Esophagus muscularis mucosa (tissue), 4 donors: Measurements from ENCODE around the gene ANKRD65. TPM values are rescaled to one million over a fixed set of nuclear protein-coding genes. Genes with fewer than 3 reads are reported as not detected.
A peak's percentile ranks its signal among the peaks of the same experiment; 100 is the strongest.
"Not testable (repeated sequence)": the region's sequence is repeated elsewhere in the genome, so short reads cannot be mapped to it uniquely, and the experiment has no call there.

Experiments used
- DNase-seq: peaks from one replicate; pipeline ENCODE4 v3.0.0-alpha.2; 2017; ENCODE audit errors: extremely low spot score
- H3K27ac ChIP-seq, 4 donors: fragments of 200-600 bp; sonication (generic); replicated peaks in 1 of 4; 1 replicate in 3 of 4; 2 replicates in 1 of 4; pipeline ENCODE4 v1.5.1; 2016 to 2019; ENCODE audit warnings: mild to moderate bottlenecking in 1 of 4
- H3K27me3 ChIP-seq, 4 donors: fragments of 200-600 bp; sonication (generic); one replicate each; pipeline versions ENCODE4 v1.5.1 to v1.6.0; 2016 to 2019
- H3K36me3 ChIP-seq, 4 donors: fragments of 200-600 bp; sonication (generic); one replicate each; pipeline ENCODE4 v1.5.1; 2016 to 2019
- H3K4me1 ChIP-seq, 4 donors: fragments of 200-600 bp; sonication (generic); one replicate each; pipeline ENCODE4 v1.5.1; 2016 to 2019
- H3K4me3 ChIP-seq, 4 donors: fragments of 200-600 bp; sonication (generic); 1 replicate in 2 of 4; 2 replicates in 2 of 4; pipeline ENCODE4 v1.5.1; 2016 to 2019; ENCODE audit warnings: mild to moderate bottlenecking in 4 of 4, moderate library complexity in 1 of 4
- H3K9me3 ChIP-seq, 4 donors: fragments of 200-600 bp; sonication (generic); 1 replicate in 3 of 4; 2 replicates in 1 of 4; pipeline ENCODE4 v1.5.1; 2016 to 2019
- EP300 ChIP-seq: sonication (generic); formaldehyde crosslinking; IDR thresholded peaks from one replicate; pipeline ENCODE4 v1.6.1; 2017; ENCODE audit warnings: antibody characterized with exemption
- POLR2A ChIP-seq: fragments of 450-650 bp; IDR thresholded peaks from one replicate; pipeline ENCODE4 v1.6.1; 2017; ENCODE audit warnings: antibody characterized with exemption, moderate library complexity, mild to moderate bottlenecking, low read depth
- POLR2AphosphoS5 ChIP-seq, 2 donors: sonication (generic); formaldehyde crosslinking; IDR thresholded peaks; one replicate each; pipeline ENCODE4 v1.6.1; 2017; ENCODE audit warnings: antibody characterized with exemption in 2 of 2
- WGBS: methylation state at CpG from one replicate; pipeline ENCODE4 v1.1.5; 2018; 5-methylcytosine and 5-hydroxymethylcytosine counted together
- intact Hi-C: fragments of 100-400 bp; cut with DNase I; formaldehyde crosslinking; loops from one replicate; pipeline ENCODE4 v1.15.1; 2023
- total RNA-seq, 4 donors: library from RNA; depleted of rRNA; stranded (reverse); fragments of >200 nt; gene quantifications; one replicate each; pipeline versions ENCODE4 v1.1.0 to v1.2.1, GENCODE V29; 2016
- TF ChIP-seq, protein P1 (sequence below), 3 experiments: fragments of 200-600 bp in 2 of 3; fragments of 450-650 bp in 1 of 3; sonication (generic) in 2 of 3; IDR thresholded peaks; one replicate each; pipeline ENCODE4 v1.5.1; 2017 to 2019; ENCODE audit warnings: antibody characterized with exemption in 3 of 3, mild to moderate bottlenecking in 2 of 3, moderate library complexity in 1 of 3

The ANKRD65 gene
- total RNA-seq, 4 donors from 2014 or later, result 8.1 to 19.2 (median 9.8) TPM

DNA sequence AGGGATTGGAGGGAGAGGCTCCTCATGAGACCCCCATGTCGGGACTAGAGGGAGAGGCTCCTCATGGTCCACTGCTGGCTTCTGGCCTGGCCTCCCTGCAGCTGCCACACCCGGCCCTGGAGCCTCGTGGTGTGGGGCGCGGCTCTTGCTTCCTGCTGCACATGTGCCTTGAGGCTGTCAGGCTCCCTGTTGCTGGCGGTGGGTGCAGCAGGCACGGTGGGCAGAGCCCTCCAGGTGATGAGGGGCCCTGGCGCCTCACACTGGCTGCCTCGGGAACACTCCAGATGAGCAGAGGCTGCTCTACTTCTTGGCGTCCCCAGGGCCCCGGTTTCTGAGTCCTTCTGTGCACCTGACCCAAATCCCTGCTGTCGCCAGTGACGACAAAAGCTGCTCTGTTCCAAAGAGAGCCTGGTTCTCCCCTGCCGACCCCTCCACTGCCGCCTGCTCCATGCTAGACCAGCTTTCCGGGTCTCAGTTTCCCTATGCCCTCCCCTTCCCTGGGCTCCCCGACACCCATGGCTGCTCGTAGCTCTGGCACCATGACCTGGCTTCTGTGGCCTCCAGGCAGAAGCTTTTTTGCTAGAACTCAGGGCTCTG lies 40.7 kb upstream of the ANKRD65 start:
- H3K27me3 ChIP-seq, result peaks cover 0 to 4% (median 0%) of the 10 kb centered on the region in 4 donors
- H3K27ac ChIP-seq, result no peak overlapping the region
- WGBS, result 80% methylated on average over 8 of the region's 18 CpGs
- no peak for DNase-seq
- intact Hi-C loops, result no loop called here
- peaks cover 0 to 4% (median 0%) of the 10 kb centered on the region in 4 donors for H3K4me1 ChIP-seq
- H3K9me3 ChIP-seq, result no peaks in the 10 kb centered on the region
- peak overlapping the region in 2 of 4 donors; percentile 19 to 31 for H3K4me3 ChIP-seq
- TF ChIP-seq EP300, result no peak
- TF ChIP-seq, protein P1, sequence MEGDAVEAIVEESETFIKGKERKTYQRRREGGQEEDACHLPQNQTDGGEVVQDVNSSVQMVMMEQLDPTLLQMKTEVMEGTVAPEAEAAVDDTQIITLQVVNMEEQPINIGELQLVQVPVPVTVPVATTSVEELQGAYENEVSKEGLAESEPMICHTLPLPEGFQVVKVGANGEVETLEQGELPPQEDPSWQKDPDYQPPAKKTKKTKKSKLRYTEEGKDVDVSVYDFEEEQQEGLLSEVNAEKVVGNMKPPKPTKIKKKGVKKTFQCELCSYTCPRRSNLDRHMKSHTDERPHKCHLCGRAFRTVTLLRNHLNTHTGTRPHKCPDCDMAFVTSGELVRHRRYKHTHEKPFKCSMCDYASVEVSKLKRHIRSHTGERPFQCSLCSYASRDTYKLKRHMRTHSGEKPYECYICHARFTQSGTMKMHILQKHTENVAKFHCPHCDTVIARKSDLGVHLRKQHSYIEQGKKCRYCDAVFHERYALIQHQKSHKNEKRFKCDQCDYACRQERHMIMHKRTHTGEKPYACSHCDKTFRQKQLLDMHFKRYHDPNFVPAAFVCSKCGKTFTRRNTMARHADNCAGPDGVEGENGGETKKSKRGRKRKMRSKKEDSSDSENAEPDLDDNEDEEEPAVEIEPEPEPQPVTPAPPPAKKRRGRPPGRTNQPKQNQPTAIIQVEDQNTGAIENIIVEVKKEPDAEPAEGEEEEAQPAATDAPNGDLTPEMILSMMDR (IDR thresholded peaks at IDR 0.05), result no peak
- no peak for TF ChIP-seq POLR2AphosphoS5 (IDR thresholded peaks at IDR 0.05)
- no peak for TF ChIP-seq POLR2A
- H3K36me3 ChIP-seq, result no peaks in the 10 kb centered on the region

DNA sequence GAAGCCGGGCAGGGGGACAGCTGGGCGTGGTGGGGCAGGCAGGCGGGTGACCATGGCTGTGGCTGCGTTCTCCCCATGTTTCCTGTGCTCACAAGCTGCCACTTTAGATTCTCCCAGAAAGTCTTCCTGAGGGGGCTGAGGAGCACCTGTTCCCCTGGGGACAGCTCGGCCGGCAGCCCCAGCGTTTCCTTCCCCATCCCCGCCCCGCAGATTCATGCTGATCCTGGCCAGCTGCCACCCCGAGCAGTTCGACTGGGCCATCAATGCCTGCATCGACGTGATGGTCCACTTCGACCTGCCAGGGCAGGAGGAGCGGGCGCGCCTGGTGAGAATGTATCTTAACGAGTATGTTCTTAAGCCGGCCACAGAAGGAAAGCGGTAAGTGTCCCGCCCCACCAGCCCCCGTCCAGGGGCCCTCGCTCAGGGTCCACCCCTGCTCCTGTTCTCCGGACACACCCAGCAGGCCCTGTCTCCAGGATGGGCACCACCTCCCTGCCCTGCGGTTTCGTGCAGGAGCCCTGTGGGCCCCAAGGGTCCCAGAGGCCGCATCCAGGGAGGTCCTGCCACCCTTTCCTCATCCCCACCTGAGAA lies 39.6 kb upstream of the ANKRD65 start:
- Histone ChIP-seq H3K27ac (no peak overlapping the region), H3K4me1 (peaks cover 0 to 4% (median 0%) of the 10 kb centered on the region in 4 donors), H3K36me3 (no peaks in the 10 kb centered on the region), H3K27me3 (peaks cover 0 to 4% (median 0%) of the 10 kb centered on the region in 4 donors), H3K9me3 (no peaks in the 10 kb centered on the region), H3K4me3 (no peak overlapping the region)
- intact Hi-C loops, result no loop called here
- TF ChIP-seq POLR2A (no peak), EP300 (no peak), POLR2AphosphoS5 (IDR thresholded peaks at IDR 0.05) (no peak)
- TF ChIP-seq, protein P1 (IDR thresholded peaks at IDR 0.05), result no peak
- WGBS, result 81% methylated on average over 13 of the region's 27 CpGs
- DNase-seq, result no peak

DNA sequence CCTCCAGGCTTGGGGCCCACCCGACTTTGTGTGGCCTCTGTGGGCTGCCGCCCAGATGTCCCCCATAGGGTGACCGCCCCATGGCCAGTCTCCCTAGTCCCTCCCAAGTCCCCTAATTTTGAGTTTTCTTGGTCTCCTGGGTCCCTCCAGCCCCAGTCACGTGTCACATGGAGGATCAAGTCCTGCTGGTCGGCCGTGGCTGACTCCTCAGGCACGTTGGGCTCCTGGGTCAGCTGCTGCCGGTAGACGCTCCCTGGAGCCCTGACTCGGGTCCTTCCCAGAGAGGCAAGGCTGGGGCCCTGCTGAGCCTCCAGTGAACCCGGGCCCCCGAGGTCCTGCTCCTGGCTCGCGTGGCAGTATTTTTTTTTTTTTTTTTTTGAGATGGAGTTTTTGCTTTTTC lies 38.6 kb upstream of the ANKRD65 start:
- H3K4me1 ChIP-seq, H3K27ac ChIP-seq, H3K9me3 ChIP-seq, DNase-seq, H3K36me3 ChIP-seq, H3K27me3 ChIP-seq, H3K4me3 ChIP-seq, intact Hi-C loops: not testable (repeated sequence)
- 89% methylated on average over 7 of the region's 14 CpGs for WGBS

DNA sequence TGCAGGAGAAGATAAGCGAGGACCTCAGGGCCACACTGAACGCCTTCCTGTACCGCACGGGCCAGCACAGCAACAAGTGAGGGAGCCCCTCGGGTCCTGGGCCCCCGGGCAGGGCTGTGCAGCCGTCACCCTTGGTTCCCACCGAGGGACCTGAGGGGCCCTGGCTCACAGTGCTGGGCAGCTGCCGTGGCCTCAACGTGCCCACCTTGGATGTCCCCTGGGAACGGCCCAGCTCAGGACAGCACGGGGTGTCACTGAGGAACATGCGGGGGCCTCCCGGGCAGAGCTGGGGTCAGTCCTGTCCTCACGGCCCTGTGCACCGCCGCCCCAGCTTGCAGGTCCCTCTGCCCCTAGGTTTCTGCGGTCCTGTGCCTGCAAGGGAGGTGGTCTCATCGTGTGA lies 38.1 kb upstream of the ANKRD65 start:
- intact Hi-C loops, result not testable (repeated sequence)

GRCh38 chr1:1456683-1457255 lies 35.7 kb upstream of the ANKRD65 start:
- H3K9me3 ChIP-seq, H3K36me3 ChIP-seq, H3K27ac ChIP-seq, H3K27me3 ChIP-seq, DNase-seq, H3K4me3 ChIP-seq, H3K4me1 ChIP-seq, intact Hi-C loops: not testable (repeated sequence)
- 87% methylated on average over 16 of the region's 22 CpGs for WGBS

More for the DNA sequence above, 38.1 kb upstream of the ANKRD65 start:
- H3K36me3 ChIP-seq, H3K4me3 ChIP-seq, H3K9me3 ChIP-seq, H3K27me3 ChIP-seq, H3K27ac ChIP-seq, DNase-seq, H3K4me1 ChIP-seq: not testable (repeated sequence)
- no CpG with 5 or more reads among the region's 19 CpGs for WGBS

DNA sequence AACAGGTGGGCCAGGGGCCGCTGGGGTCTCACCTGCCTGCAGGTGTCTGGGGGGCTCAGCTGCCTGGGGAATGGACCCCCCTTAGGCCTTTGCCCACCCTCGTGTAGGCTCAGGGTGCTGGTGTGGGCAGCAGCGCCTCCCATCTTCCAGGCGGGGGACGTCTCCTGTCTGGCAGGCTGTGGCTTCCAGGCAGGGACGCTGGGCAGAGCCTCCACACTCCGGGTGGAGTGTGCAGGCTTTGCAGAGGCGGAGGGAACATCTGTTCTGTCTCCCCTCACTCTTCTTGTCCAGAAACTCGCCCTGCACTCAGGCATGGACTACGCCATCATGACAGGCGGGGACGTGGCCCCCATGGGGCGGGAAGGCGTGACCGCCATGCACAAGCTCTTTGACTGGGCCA lies 34.9 kb upstream of the ANKRD65 start:
- H3K36me3 ChIP-seq, DNase-seq, H3K27me3 ChIP-seq, H3K4me3 ChIP-seq, H3K4me1 ChIP-seq, intact Hi-C loops, H3K9me3 ChIP-seq, H3K27ac ChIP-seq: not testable (repeated sequence)
- no CpG with 5 or more reads among the region's 15 CpGs for WGBS
